Esophagus (tissue), 2 donors: ENCODE measurements around the gene ICE1. TPM values are rescaled to one million over a fixed set of nuclear protein-coding genes. Genes with fewer than 3 reads are reported as not detected.

Experiments
- H3K27ac ChIP-seq, 2 donors: one replicate each; pipeline ENCODE4 v1.5.1; 2013; ENCODE audit warnings: low read depth in 2 of 2, mild to moderate bottlenecking in 2 of 2, inconsistent platforms in 1 of 2, low read length in 1 of 2, moderate library complexity in 1 of 2
- H3K27me3 ChIP-seq, 2 donors: one replicate each; pipeline ENCODE4 v1.6.1; 2013; ENCODE audit warnings: low read length in 2 of 2, control low read depth in 1 of 2, mild to moderate bottlenecking in 1 of 2; ENCODE audit not compliant: insufficient read depth in 2 of 2, control insufficient read depth in 1 of 2
- H3K36me3 ChIP-seq, 2 donors: one replicate each; pipeline ENCODE4 v1.6.1; 2013; ENCODE audit warnings: low read length in 1 of 2; ENCODE audit not compliant: control insufficient read depth in 2 of 2, insufficient read depth in 2 of 2
- H3K4me1 ChIP-seq, 2 donors: one replicate each; pipeline ENCODE4 v1.6.1; 2013; ENCODE audit warnings: low read length in 1 of 2; ENCODE audit not compliant: control insufficient read depth in 2 of 2, insufficient read depth in 2 of 2
- H3K4me3 ChIP-seq, 2 donors: one replicate each; pipeline ENCODE4 v1.5.1; 2013; ENCODE audit warnings: low read length in 2 of 2, mild to moderate bottlenecking in 2 of 2, low read depth in 1 of 2, moderate library complexity in 1 of 2
- H3K9me3 ChIP-seq, 2 donors: one replicate each; pipeline ENCODE4 v1.6.1; 2013; ENCODE audit warnings: mild to moderate bottlenecking in 2 of 2, low read depth in 1 of 2, low read length in 1 of 2, moderate library complexity in 1 of 2; ENCODE audit not compliant: control insufficient read depth in 2 of 2, insufficient read depth in 1 of 2
- WGBS, 2 donors: extraction: QIAGEN DNeasy Blood & Tissue Kit; methylation state at CpG; one replicate each; pipeline ENCODE4 v1.1.7; 2013; 5-methylcytosine and 5-hydroxymethylcytosine counted together
- polyA plus RNA-seq, 2 donors: library from polyadenylated mRNA; stranded (reverse); fragments of 200-250 nt; gene quantifications; one replicate each; pipeline ENCODE4 v1.2.3, GENCODE V29; 2013
- donor health status: healthy with polysubstance abuse.
- donor health status: Bipolar disorder and iron deficiency.

The ICE1 gene
- polyA plus RNA-seq, 2 donors, result 3.2 to 4.8 TPM

- Histone ChIP-seq H3K27me3 (no peaks in the 10 kb centered on the region), H3K9me3 (no peaks in the 10 kb centered on the region), H3K27ac (no peak overlapping the region), H3K36me3 (no peaks in the 10 kb centered on the region), H3K4me3 (no peak overlapping the region), H3K4me1 (no peaks in the 10 kb centered on the region)
- WGBS, 2 donors, result 83% methylated on average over 2 of the region's 2 CpGs
Observed at GRCh38 chr5:5522336-5522735, 99.9 kb downstream of the ICE1 start.

- no peak overlapping the region for H3K4me3 ChIP-seq
- H3K4me1 ChIP-seq, result no peaks in the 10 kb centered on the region
- no peak overlapping the region for H3K27ac ChIP-seq
- H3K27me3 ChIP-seq, result no peaks in the 10 kb centered on the region
- WGBS, 2 donors, result 74 to 84% methylated on average over 6 of the region's 6 CpGs
- no peaks in the 10 kb centered on the region for H3K9me3 ChIP-seq
- H3K36me3 ChIP-seq, result no peaks in the 10 kb centered on the region
Observed at GRCh38 chr5:5523066-5523505, 100.6 kb downstream of the ICE1 start.

- 66 to 82% methylated on average over 3 of the region's 3 CpGs for WGBS, 2 donors
- no peak overlapping the region for H3K27ac ChIP-seq
- H3K4me3 ChIP-seq, result no peak overlapping the region
- H3K4me1 ChIP-seq, result no peaks in the 10 kb centered on the region
- no peaks in the 10 kb centered on the region for H3K36me3 ChIP-seq
- no peaks in the 10 kb centered on the region for H3K9me3 ChIP-seq
- no peaks in the 10 kb centered on the region for H3K27me3 ChIP-seq
Observed at GRCh38 chr5:5524327-5524726, 101.8 kb downstream of the ICE1 start.

GRCh38 chr5:5531371-5531770, 108.9 kb downstream of the ICE1 start:
- Histone ChIP-seq H3K4me3 (no peak overlapping the region), H3K36me3 (no peaks in the 10 kb centered on the region), H3K9me3 (no peaks in the 10 kb centered on the region), H3K27ac (no peak overlapping the region), H3K4me1 (no peaks in the 10 kb centered on the region), H3K27me3 (no peaks in the 10 kb centered on the region)
- 62 to 66% methylated on average over 5 of the region's 5 CpGs for WGBS, 2 donors

- H3K27me3 ChIP-seq, result no peaks in the 10 kb centered on the region
- 82 to 84% methylated on average over 13 of the region's 13 CpGs for WGBS, 2 donors
Observed at GRCh38 chr5:5532306-5533076, 110.0 kb downstream of the ICE1 start.

GRCh38 chr5:5533927-5534326, 111.5 kb downstream of the ICE1 start:
- WGBS, 2 donors, result 69 to 71% methylated on average over 9 of the region's 9 CpGs
- H3K4me3 ChIP-seq, result no peak overlapping the region
- no peaks in the 10 kb centered on the region for H3K4me1 ChIP-seq
- H3K36me3 ChIP-seq, result no peaks in the 10 kb centered on the region
- no peak overlapping the region for H3K27ac ChIP-seq
- no peaks in the 10 kb centered on the region for H3K27me3 ChIP-seq
- no peaks in the 10 kb centered on the region for H3K9me3 ChIP-seq

More at GRCh38 chr5:5532306-5533076, 110.0 kb downstream of the ICE1 start:
- Histone ChIP-seq H3K9me3 (no peaks in the 10 kb centered on the region), H3K4me1 (no peaks in the 10 kb centered on the region), H3K27ac (no peak overlapping the region), H3K36me3 (no peaks in the 10 kb centered on the region), H3K4me3 (no peak overlapping the region)

GRCh38 chr5:5534333-5534732, 111.9 kb downstream of the ICE1 start:
- Histone ChIP-seq H3K27ac (no peak overlapping the region), H3K36me3 (no peaks in the 10 kb centered on the region), H3K27me3 (no peaks in the 10 kb centered on the region), H3K9me3 (no peaks in the 10 kb centered on the region), H3K4me3 (no peak overlapping the region), H3K4me1 (no peaks in the 10 kb centered on the region)
- WGBS, 2 donors, result 70 to 77% methylated on average over 4 of the region's 4 CpGs

- no peaks in the 10 kb centered on the region for H3K4me1 ChIP-seq
- no peak overlapping the region for H3K4me3 ChIP-seq
- H3K27ac ChIP-seq, result no peak overlapping the region
- H3K27me3 ChIP-seq, result no peaks in the 10 kb centered on the region
- no peaks in the 10 kb centered on the region for H3K36me3 ChIP-seq
- H3K9me3 ChIP-seq, result no peaks in the 10 kb centered on the region
- 92 to 94% methylated on average over 4 of the region's 4 CpGs for WGBS, 2 donors
Observed at GRCh38 chr5:5536871-5537270, 114.4 kb downstream of the ICE1 start.

- no peak overlapping the region for H3K27ac ChIP-seq
- WGBS, 2 donors, result 82 to 87% methylated on average over 8 of the region's 8 CpGs
- no peak overlapping the region for H3K4me3 ChIP-seq
- no peaks in the 10 kb centered on the region for H3K4me1 ChIP-seq
- H3K36me3 ChIP-seq, result no peaks in the 10 kb centered on the region
- no peaks in the 10 kb centered on the region for H3K9me3 ChIP-seq
- H3K27me3 ChIP-seq, result no peaks in the 10 kb centered on the region
Observed at GRCh38 chr5:5537426-5537825, 114.9 kb downstream of the ICE1 start.

- 56 to 57% methylated on average over 3 of the region's 3 CpGs for WGBS, 2 donors
- H3K36me3 ChIP-seq, result no peaks in the 10 kb centered on the region
- no peaks in the 10 kb centered on the region for H3K4me1 ChIP-seq
- no peaks in the 10 kb centered on the region for H3K9me3 ChIP-seq
- H3K27ac ChIP-seq, result no peak overlapping the region
- no peak overlapping the region for H3K4me3 ChIP-seq
- no peaks in the 10 kb centered on the region for H3K27me3 ChIP-seq
Observed at GRCh38 chr5:5539590-5539989, 117.1 kb downstream of the ICE1 start.
